Astrocyte (in vitro differentiated cells and primary cell): ENCODE results near the gene FBXL19. TPM values are rescaled to one million over a fixed set of nuclear protein-coding genes. Genes with fewer than 3 reads are reported as not detected.
"Not testable (repeated sequence)": the region's sequence is repeated elsewhere in the genome, so short reads cannot be mapped to it uniquely, and the experiment has no call there.

ENCODE experiments used
- DNase-seq: peaks from one replicate; pipeline ENCODE4 v3.0.0-alpha.2; 2010; ENCODE audit warnings: low read depth
- FAIRE-seq: peaks from 2 replicates; lab custom pipeline; 2011; peaks lifted over from hg19 to GRCh38; lab: Jason Lieb, UNC
- H2AFZ ChIP-seq: 2 replicates; pipeline ENCODE4 v1.6.0; 2012; ENCODE audit warnings: low read depth, low read length, inconsistent platforms
- H3K27ac ChIP-seq: 2 replicates; pipeline ENCODE4 v1.5.1; 2011; ENCODE audit warnings: low read depth, low read length, inconsistent platforms
- H3K27me3 ChIP-seq: 2 replicates; pipeline ENCODE4 v1.6.0; 2011; ENCODE audit warnings: low read length, inconsistent platforms; ENCODE audit not compliant: insufficient read depth
- H3K36me3 ChIP-seq: 2 replicates; pipeline ENCODE4 v1.5.1; 2011; ENCODE audit warnings: low read length, inconsistent platforms; ENCODE audit not compliant: insufficient read depth
- H3K4me1 ChIP-seq: 2 replicates; pipeline ENCODE4 v1.5.1; 2011; ENCODE audit warnings: low read length, inconsistent platforms; ENCODE audit not compliant: insufficient read depth
- H3K4me2 ChIP-seq: 2 replicates; pipeline ENCODE4 v1.6.0; 2012; ENCODE audit warnings: low read length, inconsistent platforms
- H3K4me3 ChIP-seq: 2 replicates; pipeline ENCODE4 v1.5.1; 2011; ENCODE audit warnings: low read depth, mild to moderate bottlenecking, low read length, inconsistent platforms; ENCODE audit not compliant: insufficient read depth
- H3K79me2 ChIP-seq: 2 replicates; pipeline ENCODE4 v1.6.0; 2012; ENCODE audit warnings: mild to moderate bottlenecking, low read length, inconsistent platforms; ENCODE audit not compliant: insufficient read depth
- H3K9ac ChIP-seq: 2 replicates; pipeline ENCODE4 v1.6.0; 2012; ENCODE audit warnings: mild to moderate bottlenecking, low read length, inconsistent platforms
- H3K9me3 ChIP-seq: 2 replicates; pipeline ENCODE4 v1.5.1; 2012; ENCODE audit warnings: low read depth, mild to moderate bottlenecking, low read length, inconsistent platforms; ENCODE audit not compliant: insufficient read depth
- H4K20me1 ChIP-seq: 2 replicates; pipeline ENCODE4 v1.6.0; 2012; ENCODE audit warnings: low read length, inconsistent platforms; ENCODE audit not compliant: insufficient read depth
- H3K27ac Mint-ChIP-seq: one replicate; pipeline ENCODE4 v1.8.0; 2021; ENCODE audit warnings: mild to moderate bottlenecking, mixed read lengths; ENCODE audit not compliant: unreplicated experiment
- H3K27me3 Mint-ChIP-seq: one replicate; pipeline ENCODE4 v1.8.0; 2021; ENCODE audit warnings: low read depth, mixed read lengths; ENCODE audit not compliant: unreplicated experiment
- H3K36me3 Mint-ChIP-seq: one replicate; pipeline ENCODE4 v1.8.0; 2021; ENCODE audit warnings: low read depth, mixed read lengths; ENCODE audit not compliant: unreplicated experiment
- H3K4me1 Mint-ChIP-seq: one replicate; pipeline ENCODE4 v1.8.0; 2021; ENCODE audit warnings: low read depth, mixed read lengths; ENCODE audit not compliant: unreplicated experiment
- H3K4me3 Mint-ChIP-seq: one replicate; pipeline ENCODE4 v1.8.0; 2021; ENCODE audit warnings: mild to moderate bottlenecking, moderate library complexity, mixed read lengths; ENCODE audit not compliant: unreplicated experiment
- H3K9me3 Mint-ChIP-seq: one replicate; pipeline ENCODE4 v1.8.0; 2021; ENCODE audit warnings: mild to moderate bottlenecking, mixed read lengths; ENCODE audit not compliant: unreplicated experiment
- EZH2 ChIP-seq: IDR thresholded peaks from 2 replicates; pipeline ENCODE4 v1.6.1; 2012; ENCODE audit warnings: mild to moderate bottlenecking, low read length, inconsistent platforms; ENCODE audit not compliant: insufficient read depth
- total RNA-seq: library from RNA; stranded (reverse); gene quantifications from 2 replicates; pipeline ENCODE4 v1.2.1, GENCODE V29; 2021
- TF ChIP-seq, protein P1 (sequence below): IDR thresholded peaks from 2 replicates; pipeline ENCODE4 v1.5.1; 2011; ENCODE audit warnings: low read depth, mild to moderate bottlenecking, inconsistent platforms, low read length, moderate library complexity; ENCODE audit not compliant: insufficient read depth

FBXL19 gene
- total RNA-seq, 1 donor from 2014 or later, result 42.5 TPM

DNA sequence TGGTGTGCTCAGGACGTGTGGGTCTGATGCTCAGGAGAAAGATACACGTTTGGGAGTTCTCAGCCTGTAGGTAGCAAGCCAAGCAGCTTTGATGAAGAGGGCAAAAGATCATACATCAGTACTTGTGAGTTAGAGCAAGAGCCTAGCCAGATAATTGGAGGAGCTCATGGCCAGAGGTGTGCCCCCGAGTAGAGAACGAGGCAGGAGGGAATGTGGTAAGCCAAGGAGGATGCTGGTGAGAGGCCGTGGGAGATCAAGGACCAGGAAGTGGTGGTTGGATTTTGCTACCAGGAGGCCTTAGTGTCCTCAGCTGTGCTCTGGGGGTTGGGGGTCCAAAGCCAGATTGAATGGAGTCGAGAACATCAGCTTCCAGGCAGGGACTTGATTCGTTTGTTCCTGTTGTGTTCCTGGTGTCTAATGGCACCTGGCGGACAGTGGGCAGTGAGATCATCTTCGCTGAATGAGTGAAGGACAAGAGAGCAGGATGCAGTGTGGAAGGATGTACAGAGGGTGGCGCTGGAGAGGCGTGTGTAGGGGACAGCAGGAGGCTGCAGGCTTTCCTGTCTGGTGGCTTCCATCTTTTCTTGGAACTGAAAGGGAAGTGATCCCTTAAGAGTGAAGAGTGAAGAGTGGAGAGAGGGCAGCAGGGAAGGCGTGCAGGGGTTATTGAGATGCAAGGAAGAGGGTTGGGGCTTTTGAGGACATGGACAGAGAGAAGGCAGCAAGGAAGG lies 11.6 kb downstream of the FBXL19 start:
- Histone ChIP-seq H3K9ac (no peak overlapping the region), H3K4me2 (no peak overlapping the region), H3K4me1 (peaks cover 4% of the 10 kb centered on the region), H3K4me3 (no peak overlapping the region), H3K36me3 (peaks cover 17% of the 10 kb centered on the region), H2AFZ (no peak overlapping the region), H3K9me3 (no peaks in the 10 kb centered on the region), H3K27me3 (no peaks in the 10 kb centered on the region), H4K20me1 (peaks cover 48% of the 10 kb centered on the region), H3K27ac (no peak overlapping the region), H3K79me2 (peaks cover 14% of the 10 kb centered on the region)
- TF ChIP-seq, protein P1, sequence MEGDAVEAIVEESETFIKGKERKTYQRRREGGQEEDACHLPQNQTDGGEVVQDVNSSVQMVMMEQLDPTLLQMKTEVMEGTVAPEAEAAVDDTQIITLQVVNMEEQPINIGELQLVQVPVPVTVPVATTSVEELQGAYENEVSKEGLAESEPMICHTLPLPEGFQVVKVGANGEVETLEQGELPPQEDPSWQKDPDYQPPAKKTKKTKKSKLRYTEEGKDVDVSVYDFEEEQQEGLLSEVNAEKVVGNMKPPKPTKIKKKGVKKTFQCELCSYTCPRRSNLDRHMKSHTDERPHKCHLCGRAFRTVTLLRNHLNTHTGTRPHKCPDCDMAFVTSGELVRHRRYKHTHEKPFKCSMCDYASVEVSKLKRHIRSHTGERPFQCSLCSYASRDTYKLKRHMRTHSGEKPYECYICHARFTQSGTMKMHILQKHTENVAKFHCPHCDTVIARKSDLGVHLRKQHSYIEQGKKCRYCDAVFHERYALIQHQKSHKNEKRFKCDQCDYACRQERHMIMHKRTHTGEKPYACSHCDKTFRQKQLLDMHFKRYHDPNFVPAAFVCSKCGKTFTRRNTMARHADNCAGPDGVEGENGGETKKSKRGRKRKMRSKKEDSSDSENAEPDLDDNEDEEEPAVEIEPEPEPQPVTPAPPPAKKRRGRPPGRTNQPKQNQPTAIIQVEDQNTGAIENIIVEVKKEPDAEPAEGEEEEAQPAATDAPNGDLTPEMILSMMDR, result peak; percentile 58
- no peak for TF ChIP-seq EZH2
- H3K4me3 Mint-ChIP-seq, result no peak overlapping the region
- no peaks in the 10 kb centered on the region for H3K27me3 Mint-ChIP-seq
- H3K27ac Mint-ChIP-seq, result peak overlapping the region; percentile 56
- peaks cover 3% of the 10 kb centered on the region for H3K4me1 Mint-ChIP-seq
- peaks cover 22% of the 10 kb centered on the region for H3K36me3 Mint-ChIP-seq
- FAIRE-seq (no peak), DNase-seq (no peak)
- no peaks in the 10 kb centered on the region for H3K9me3 Mint-ChIP-seq

DNA sequence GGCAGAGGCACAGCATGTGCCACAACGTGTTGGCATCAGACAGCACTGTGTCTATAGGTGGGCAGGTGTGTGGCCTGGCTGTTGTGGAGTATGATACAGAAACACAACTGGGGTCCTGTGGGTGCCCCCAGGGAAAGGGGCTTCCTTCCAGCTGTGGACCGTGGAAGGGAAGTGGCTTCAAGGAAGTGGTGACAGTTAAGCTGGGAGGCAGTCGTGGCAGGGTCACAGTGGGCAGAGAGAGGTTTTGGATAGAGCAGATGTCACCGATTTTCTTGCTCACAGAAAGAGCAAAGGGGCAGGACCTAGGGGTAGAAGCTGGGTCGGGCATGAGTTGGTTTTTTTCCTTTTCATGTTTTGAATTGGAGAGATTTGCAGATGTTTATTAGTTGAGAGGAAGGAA lies 14.3 kb downstream of the FBXL19 start:
- Histone ChIP-seq H2AFZ (no peak overlapping the region), H4K20me1 (peaks cover 39% of the 10 kb centered on the region), H3K9ac (peak overlapping the region; percentile 10), H3K79me2 (peaks cover 22% of the 10 kb centered on the region), H3K4me3 (no peak overlapping the region), H3K27ac (no peak overlapping the region), H3K4me1 (peaks cover 7% of the 10 kb centered on the region), H3K4me2 (no peak overlapping the region), H3K27me3 (no peaks in the 10 kb centered on the region), H3K36me3 (peaks cover 10% of the 10 kb centered on the region), H3K9me3 (no peaks in the 10 kb centered on the region)
- Mint-ChIP-seq H3K27me3 (no peaks in the 10 kb centered on the region), H3K9me3 (no peaks in the 10 kb centered on the region), H3K4me3 (no peak overlapping the region), H3K27ac (peak overlapping the region; percentile 22), H3K36me3 (peaks cover 22% of the 10 kb centered on the region), H3K4me1 (peaks cover 17% of the 10 kb centered on the region)
- DNase-seq (no peak), FAIRE-seq (no peak)
- TF ChIP-seq, protein P1, result no peak
- TF ChIP-seq EZH2, result no peak

DNA sequence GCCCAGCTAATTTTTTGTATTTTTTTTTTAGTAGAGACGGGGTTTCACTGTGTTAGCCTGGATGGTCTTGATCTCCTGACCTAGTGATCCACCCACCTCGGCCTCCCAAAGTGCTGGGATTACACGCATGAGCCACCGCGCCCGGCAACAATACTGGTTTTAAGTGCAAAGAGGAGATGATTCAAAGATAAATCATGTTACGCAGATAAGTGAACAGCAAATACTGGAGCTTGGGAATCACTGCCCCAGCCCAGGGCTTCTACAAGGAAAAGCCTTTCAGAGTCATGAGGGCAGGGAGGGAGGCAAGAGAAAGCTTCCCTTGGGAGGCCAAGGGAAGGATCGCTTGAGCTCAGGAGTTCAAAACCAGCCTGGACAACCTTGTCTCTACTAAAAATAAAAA lies 16.2 kb downstream of the FBXL19 start:
- Histone ChIP-seq H3K79me2 (peaks cover 22% of the 10 kb centered on the region), H4K20me1 (peaks cover 46% of the 10 kb centered on the region), H3K9ac (peak overlapping the region; percentile 18), H3K4me2 (peak overlapping the region; percentile 62), H3K36me3 (peaks cover 17% of the 10 kb centered on the region), H3K27ac (peak overlapping the region; percentile 50)
- H3K4me1 ChIP-seq, H3K27me3 Mint-ChIP-seq, H2AFZ ChIP-seq, FAIRE-seq, H3K27me3 ChIP-seq, H3K9me3 ChIP-seq, H3K9me3 Mint-ChIP-seq, H3K4me3 ChIP-seq, DNase-seq: not testable (repeated sequence)
- Mint-ChIP-seq H3K4me1 (peaks cover 17% of the 10 kb centered on the region), H3K36me3 (peaks cover 20% of the 10 kb centered on the region), H3K4me3 (peak overlapping the region; percentile 64), H3K27ac (peak overlapping the region; percentile 58)
